GM18907 (cell line): ENCODE data around the gene CNKSR1.

Source experiments
- ATAC-seq: cut with Tn5 transposase; IDR thresholded peaks from one replicate; pipeline ENCODE4 v1.9.1; 2021; ENCODE audit warnings: mild to moderate bottlenecking, moderate library complexity; ENCODE audit not compliant: unreplicated experiment

CNKSR1 gene

DNA sequence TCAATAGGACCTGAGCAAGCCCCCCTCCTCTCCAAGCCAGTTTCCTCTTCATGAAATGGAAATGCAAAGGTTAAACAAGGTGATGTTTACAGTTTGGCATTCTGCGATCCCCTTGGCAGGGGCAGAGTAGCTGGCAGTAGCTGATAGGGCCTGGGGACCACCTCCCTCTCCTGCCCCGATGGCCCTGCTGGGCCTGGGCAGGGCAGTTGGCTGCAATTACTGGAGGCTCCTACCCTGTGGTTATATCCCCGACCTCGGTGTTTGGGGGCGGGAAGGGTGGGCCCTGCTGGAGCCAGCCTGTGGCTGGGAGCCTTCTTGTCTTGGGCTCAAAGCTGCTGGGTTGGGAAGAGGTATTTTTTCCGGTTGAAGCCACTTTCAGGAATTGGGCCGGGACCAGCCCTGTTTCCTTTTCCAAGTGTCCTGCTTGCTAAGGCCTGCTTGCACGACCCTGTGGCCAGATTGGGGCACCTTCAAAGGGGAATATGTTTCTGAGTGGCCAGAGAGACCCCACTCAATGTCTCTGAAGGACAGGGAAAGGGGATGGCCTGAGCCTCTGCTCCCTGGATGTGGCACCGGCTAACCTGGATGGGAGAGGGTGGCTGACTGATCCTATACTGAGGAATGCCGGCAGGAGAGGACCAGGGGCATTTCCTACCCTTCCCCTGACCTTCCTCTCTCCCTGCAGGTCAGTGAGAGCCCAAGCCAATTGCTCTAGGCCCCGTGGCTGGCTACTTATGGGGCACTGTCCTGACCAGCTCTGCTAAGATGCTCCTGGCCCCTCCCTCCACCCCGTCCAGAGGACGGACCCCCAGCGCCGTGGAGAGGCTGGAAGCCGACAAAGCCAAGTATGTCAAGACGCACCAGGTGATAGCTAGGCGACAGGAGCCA is 16.5 kb upstream of the CNKSR1 start:
- no peak for ATAC-seq

DNA sequence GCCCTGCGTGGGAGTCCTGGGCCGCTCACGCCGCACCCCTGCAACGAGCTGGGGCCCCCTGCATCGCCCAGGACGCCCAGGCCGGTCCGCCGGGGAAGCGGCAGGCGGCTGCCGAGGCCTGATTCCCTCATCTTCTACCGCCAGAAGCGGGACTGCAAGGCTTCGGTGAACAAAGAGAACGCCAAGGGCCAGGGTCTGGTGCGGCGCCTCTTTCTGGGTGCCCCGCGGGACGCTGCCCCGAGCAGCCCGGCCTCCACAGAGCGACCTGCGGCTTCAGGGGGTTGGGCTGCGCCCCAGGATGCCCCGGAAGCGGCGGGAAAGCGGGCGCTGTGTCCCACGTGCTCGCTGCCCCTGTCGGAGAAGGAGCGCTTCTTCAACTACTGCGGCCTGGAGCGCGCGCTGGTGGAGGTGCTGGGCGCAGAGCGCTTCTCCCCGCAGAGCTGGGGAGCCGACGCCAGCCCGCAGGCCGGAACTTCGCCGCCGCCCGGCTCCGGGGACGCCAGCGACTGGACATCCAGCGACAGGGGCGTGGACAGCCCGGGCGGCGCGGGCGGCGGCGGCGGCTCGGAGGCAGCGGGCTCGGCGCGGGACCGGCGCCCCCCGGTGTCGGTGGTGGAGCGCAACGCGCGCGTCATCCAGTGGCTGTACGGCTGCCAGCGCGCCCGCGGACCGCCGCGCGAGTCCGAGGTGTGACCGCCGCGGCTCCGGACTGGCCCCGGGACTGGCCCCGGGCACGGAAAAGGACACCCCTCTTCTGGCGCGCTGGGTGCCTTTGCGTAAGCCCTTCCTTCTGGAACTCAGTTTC is 15.7 kb upstream of the CNKSR1 start:
- ATAC-seq: no peak

DNA sequence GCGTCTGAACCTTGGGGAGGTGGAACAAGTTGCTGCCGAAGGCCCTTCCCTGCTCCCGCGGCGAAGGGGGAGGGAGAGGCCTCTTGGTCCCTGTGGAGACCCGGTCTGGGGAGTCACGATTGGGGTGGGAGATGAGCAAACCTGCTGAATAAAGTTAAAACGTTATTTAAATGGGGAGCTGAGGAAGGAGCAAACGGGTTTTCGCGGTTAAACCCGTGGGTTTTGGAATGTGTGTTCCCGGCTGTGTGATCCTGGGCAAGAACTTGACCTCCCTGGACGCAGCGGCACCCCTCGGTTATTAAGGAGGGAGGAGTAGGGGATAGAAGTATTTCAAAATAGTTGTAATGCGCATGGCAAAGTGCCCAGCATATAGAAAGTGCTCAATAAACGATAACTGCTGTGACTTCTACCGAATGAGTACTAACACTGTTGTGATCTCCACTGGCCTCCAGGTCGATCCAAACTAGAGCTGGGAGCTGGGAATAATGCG is 15.0 kb upstream of the CNKSR1 start:
- ATAC-seq: no peak

DNA sequence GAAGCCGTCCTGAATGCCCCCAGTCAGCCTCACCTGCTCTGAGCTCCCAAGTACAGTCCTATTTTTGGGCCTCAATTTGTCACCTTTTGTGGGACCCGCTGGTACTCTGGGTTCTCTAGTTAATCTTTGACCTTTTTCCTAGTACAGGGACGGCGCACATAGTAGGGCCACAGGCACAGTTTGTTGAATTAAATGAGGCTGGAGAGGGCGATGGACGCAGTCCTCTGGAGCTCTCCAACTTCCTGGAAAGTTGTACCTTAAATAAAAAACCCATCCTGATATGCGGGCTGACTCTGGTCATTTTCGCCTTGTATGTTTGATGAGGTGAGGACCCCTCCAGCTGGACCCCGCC is 13.6 kb upstream of the CNKSR1 start:
- no peak for ATAC-seq

DNA sequence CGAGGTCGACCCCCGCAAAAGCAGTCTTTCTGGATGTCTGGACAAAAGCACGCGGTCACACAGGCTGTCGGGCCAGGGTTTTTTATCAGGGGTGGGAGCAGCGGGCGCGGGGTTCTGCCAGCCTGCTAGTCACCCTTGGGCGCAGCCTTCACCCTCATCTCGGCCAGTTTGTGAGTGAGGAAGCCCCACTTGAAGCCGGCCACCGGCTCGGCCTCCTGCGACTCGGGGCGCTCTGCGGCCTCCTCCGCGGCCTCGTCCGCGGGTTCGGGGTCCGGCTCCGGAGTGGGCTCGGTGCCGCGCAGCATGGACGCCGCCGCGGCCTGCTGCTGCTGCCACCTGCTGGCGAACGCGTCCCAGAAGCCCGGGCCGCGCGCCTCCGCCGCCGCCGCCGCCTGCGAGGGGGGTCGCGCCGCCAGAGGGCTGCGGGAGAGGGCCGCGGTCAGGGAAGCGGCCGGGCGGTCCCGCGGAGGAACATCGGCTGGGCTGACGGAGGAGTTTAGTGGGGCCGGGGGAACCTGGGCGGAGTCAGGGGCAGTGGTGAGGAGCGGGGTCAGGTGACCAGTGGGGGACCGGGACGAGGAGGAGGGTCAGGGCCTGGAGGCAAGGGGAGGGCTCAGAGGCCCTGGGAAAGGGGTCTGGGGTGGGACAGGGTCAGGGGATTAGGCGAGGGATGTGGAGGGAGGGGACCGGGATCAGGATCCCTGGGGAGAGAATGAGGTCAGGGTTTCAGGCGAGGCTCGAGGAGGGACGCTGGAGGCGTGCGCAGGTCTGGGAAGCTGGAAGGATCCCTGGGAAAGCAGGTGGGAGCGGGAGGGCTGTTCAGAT is 13.0 kb upstream of the CNKSR1 start:
- ATAC-seq: no peak

DNA sequence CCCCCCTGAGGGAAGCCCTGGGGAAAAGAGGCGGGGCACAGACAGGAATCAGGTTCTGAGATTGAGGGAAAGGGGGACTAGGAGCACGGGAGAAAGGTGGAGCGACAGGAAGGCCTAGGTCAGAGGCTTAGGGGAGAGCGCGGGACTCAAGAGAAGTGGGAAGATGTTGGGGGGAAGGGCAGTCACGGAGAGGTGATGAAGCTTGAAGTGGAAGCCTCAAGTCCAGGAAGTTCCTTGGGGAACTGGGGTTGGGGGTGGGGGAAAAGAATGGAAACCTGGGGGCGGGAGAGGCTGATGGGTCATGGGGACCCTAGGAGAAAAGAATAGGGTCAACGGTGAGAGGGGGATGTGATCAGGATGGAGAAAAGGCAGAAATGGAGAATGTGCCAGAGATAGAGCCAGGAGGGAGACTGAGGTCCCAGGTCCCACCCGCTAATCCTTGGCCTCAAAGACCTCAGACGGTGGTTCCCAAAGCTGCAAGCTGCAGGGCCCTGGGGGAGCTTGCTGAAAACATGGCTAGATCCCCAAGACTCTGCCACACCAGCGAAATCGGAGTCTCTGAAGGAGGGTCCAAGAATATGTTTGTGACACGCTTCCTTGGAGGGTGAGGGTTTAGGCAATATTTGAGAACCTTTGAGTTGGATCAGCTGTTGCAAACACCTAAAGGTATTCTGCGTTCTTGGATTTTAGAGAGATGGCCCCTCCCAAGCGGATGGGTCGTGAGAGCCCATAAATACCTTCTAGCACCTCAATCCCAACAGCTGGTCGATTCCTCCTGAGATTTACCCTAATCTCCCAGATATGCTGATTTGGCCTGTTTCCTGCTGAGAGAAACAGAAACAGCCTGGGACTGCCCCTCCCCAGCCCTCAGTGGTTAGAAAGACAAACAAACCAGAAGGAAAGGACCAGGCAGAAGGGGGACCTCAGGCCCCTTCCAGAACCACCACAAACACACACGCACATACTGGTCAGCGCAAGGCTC is 12.1 kb upstream of the CNKSR1 start:
- ATAC-seq: no peak

DNA sequence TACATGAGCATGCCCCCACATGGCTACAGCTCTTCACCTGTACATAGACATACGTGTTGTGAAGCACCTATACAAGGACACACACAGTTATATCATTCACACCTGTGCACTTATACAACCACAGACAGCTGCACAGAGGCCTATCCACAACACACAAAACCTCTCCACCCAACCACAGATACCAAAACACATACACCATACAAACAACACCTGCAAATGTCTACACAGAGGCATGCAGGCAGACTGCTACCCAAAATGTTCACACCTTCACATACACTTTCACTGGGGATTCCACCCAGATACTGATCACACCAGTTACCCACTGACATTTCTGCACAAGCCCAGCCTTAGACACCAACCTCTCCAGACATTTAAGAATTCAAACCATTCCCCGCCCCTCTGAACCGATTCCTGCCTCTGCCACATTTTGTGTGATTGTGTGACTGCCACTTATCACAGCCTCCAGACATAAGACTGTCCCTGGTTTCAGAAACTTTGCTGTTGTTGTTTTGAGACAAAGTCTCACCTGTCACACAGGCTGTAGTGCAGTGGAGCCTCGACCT is 10.5 kb upstream of the CNKSR1 start:
- ATAC-seq: no peak

DNA sequence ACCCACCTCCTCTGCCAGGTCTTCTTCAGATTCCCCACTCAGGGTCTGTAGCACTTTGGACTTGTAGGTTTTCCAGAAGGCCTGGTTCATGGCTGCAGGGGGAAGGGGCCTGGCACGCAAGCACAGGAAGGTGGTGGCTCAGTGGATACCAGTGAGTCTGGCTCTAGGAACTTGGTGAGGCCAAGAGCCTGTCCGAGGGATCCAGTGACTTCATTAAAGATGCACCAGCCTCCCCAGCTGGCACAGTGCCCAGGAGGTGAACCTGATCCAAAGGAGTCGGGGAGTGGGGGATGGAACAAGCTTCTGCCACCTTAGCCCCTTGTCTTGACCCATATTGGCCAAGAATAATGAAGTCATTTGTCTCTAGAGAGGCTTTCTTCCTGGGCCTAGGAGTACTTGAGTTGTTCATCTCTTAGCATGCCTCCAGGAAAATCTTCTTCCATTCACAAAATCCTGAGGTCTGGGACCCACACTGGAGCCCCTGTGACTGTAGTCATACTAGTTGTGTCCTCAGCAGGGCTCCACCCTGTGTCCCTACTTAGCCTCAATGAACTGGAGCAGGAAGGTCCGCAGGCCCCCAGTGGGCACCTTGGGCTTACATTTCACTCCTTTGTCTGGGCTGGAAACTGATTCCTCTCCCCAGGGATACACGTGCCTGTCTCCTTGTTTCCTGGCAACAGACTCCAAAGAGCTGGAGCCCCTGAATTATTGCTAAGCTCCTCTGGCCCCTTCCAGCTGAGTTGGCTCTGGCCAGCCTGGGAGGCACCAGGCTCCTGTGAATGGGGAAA is 8.7 kb upstream of the CNKSR1 start, which contains the start of gene C1orf232:
TSS of gene C1orf232 (minus strand) at position 554 of the 788 bp plus-strand sequence. CDS start at position 90, 464 bp downstream.
- ATAC-seq: no peak

DNA sequence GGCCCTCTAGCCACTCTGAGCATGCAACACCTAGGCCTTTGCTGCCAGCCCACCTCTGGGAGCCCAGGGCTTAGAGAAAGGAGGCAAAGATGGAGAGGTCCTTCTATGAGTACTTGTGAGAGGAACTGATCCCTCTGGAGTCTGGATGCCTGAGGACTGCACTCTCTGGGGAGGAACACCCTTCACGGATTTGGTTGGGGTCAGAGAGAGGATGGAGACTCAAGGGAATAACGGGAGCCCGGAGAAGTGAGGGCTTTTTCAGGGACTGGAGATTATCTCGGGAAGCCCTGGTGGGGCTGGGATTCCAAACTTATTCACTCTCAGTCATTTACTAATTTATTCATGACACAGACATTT is 8.1 kb upstream of the CNKSR1 start:
- no peak for ATAC-seq

DNA sequence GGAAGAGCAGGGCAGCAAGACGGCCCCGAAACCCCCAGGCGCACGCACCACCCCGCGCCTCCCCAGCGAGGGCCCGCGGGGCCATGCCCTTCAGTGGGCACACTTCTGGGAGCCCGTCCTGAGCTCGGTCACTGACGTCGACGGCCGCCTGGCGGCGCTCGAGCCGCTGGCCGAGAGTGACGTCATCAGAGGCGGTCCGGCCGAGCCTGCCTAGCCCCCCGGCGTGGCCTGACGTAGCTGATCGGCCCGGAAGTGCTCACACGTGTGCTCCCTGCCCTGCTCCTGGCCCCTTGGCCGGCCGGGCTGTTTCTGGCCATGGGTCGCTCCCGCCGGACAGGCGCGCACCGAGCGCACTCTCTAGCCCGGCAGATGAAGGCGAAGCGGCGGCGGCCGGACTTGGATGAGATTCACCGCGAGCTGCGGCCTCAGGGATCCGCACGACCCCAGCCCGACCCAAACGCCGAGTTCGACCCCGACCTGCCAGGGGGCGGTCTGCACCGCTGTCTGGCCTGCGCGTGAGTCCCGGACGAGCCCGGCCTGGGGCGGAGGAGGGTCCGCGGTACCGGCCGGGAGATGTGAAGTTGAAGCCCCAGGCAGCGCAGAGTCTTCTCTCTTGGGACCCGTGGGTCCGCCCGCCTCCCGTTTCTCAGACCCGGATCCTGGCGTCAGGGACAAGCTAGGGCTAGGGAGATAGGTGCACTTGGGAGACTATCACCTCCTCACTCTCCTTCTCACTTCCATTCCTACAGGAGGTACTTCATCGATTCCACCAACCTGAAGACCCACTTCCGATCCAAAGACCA is 7.4 kb upstream of the CNKSR1 start, which contains the start of gene ZNF593:
TSS of gene ZNF593 (plus strand) at position 240 of the 803 bp plus-strand sequence. CDS start at position 316, 76 bp downstream.
- ATAC-seq: peak; percentile 94

DNA sequence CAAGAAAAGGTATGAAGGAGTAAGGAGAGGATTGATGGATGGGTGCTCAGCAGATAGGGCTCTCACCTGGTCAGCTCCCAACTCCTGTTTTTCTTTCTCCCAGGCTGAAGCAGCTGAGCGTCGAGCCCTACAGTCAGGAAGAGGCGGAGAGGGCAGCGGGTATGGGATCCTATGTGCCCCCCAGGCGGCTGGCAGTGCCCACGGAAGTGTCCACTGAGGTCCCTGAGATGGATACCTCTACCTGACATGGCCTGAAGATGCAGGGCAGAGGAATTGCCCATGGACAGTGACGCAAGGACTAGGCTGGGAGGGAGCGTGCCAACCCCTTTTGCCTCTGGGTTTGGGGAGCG is 6.8 kb upstream of the CNKSR1 start:
- ATAC-seq: no peak

DNA sequence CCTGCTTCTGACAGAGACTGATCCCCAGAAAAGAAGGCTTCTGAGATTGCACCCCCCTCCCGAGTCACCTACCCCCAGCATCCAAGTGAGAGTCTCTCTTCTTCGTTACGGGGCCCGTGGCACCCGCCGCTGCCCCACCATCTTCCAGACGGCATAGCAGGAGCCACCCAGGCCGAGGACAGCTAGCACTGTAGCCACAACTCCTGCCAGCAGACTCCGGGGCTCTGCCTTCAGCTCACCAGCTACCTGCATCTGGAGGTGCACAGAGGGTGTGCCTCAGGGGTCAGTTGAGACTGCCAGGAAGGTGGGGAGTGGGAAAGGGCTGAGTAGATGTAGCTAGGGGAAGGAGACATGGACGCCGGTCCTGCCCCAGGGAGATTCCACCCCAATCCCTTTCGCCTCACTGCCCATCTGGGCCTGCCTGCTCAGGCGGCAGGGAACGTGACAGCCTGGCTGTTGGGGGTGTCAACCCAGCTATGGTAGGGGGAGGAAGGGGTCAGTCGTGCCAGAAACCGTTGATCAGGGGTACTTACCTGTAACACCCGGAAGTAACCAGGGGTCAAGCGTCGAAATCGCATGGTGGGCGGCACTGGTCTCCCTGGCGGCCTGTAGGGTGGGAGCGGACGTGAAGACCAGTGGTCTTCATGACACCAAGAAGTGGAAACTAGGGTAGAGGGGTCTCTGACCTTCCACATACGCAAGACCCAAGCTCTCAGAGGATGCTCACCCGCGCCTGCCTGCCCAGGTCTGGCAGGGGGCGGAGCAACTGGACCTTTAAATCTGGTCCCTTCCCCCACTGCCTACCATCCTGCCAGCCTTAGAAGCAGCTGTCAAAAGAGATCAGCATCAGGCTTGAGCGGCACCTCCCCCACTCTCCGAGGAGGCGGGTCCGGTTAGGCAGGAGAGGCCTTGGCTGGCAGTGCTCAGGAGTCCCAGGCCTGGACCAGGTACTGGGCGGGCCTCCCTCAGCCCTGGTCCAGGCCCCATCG is 5.9 kb upstream of the CNKSR1 start, which contains the start of gene ZNF593OS:
TSS of gene ZNF593OS (minus strand) at position 749 of the 989 bp plus-strand sequence. CDS start at position 578, 171 bp downstream.
- no peak for ATAC-seq

DNA sequence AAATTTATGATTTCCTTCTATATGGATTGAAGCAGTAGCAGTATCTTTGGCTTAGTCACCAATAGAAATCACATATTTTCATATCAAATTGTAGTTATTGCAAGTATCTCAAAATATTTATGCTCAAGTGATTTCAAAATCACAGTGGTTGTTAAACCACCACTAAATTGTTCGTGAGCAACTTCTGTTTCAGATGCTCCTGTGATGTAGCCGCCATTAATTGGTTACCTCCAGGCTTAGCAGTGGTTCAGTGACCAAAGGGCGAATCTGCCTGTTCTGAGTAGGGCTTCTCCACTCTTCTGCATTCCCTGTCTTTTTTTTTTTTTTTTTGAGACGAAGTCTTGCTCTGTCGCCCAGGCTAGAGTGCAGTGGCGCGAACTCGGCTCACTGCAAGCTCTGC is 1.9 kb upstream of the CNKSR1 start:
- no peak for ATAC-seq

DNA sequence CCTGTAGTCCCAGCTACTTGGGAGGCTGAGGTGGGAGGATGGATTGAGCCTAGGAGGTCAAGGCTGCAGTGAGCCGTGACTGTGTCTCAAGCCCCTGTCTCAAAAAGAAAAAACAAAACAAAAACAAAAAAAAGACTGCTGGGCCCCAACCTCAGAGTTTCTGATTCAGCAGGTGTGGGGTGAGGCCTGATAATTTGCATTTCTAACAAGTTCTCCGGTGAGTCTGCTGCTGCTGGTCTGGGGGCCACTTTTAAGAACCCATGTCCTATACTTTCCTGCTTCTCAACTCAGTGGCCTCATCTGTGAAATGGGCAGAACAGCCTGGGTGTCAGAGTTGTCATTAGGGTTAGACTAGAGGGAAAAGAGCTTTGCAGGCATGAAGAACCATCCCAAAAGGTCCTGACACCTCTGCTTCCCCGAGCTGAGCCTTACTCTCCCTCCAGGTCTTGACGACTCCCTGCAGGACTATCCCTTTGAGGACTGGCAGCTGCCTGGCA is 2.8 kb downstream of the CNKSR1 start:
- no peak for ATAC-seq

DNA sequence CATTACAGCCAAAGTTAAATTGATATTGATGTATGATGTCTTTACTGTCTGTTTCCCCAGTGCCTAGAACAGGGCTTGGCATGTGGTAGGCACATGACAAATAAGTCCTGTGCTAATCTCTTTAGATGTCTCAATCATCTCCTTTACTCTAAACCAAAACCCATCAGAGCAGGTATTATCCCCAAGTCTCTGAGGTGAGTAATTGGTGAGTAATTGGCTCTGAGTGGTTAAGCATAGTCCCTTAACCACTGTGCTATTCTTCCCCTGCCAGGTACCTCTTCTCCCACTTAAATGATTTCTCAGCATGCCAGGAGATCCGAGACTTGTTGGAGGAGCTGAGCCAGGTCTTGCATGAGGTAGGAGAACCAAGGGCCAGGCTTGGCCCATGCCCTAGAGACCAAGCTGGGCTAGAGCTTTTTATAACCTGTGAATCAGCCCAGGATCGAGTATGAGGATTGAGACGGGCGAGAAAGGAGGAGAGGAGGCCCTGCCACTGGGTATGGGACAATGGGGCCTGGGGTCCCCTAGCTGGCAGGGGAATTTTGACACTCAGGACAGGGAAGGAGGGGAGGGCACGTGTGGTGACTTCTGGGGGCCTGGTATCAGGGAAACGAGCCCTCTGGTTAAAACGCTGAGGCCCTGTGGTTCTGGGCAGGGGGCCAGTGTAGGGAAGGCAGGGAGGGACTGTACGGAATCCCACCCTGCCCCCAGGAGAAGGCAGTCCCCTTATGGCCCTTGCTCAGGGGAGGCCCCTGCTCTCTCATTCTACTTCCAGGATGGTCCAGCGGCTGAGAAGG is 4.5 kb downstream of the CNKSR1 start:
- no peak for ATAC-seq

DNA sequence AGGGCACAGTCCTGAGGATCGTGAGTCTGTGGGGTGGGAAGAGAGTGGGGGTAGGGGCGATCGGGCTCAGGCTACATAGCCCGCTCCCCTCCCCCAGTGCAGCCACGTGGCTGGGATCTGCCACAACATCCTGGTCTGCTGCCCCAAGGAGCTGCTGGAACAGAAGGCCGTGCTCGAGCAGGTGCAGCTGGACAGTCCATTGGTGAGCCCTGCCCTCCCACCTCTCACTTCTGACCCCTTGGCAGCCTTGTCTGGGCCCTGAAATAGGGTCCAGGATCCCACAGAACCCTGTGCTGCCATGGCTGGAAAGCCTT is 5.0 kb downstream of the CNKSR1 start:
- no peak for ATAC-seq
